GM23248 (cell line): ENCODE measurements around the gene CCDC66.

Experiments
- EZH2 ChIP-seq: fragments of 200-600 bp; sonication (generic); IDR thresholded peaks from 2 replicates; pipeline ENCODE4 v1.6.1; 2018; ENCODE audit warnings: antibody characterized with exemption, mild to moderate bottlenecking; ENCODE audit not compliant: insufficient read depth, poor library complexity, severe bottlenecking
- EZH2phosphoT487 ChIP-seq: fragments of 200-600 bp; sonication (generic); IDR thresholded peaks from 2 replicates; pipeline ENCODE4 v1.6.1; 2018; ENCODE audit warnings: antibody characterized with exemption, moderate library complexity, mild to moderate bottlenecking, low read depth; ENCODE audit not compliant: insufficient read depth

DNA sequence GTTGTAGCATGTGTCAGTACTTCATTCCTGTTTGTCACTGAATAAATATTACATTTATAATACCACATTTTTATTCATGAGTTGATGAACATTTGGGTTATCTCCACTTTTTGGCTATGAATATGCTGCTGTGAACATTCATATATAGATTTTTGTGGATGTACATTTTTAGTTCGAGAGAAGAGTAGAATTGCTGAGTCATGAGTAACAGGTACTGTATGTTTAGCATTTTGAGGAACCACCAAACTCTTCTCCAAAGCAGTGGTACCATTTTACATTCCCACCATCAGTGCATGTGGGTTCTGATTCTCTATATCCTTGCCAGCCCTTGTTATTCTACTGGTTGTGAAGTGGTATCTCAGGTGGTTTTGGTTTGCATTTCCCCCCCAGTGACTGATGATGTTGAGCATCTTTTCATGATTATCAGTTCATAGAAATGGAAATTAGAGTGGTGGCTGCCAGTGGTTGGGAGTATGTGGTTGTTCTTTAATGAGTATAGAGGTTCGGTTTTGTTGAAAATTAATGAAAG lies 59.6 kb downstream of the CCDC66 start:
- TF ChIP-seq EZH2 (no peak), EZH2phosphoT487 (no peak)
